NB4 (cell line): ENCODE measurements around the gene ITPR2.
"Not testable (repeated sequence)": the region's sequence is repeated elsewhere in the genome, so short reads cannot be mapped to it uniquely, and the experiment has no call there.

ENCODE experiments used
- DNase-seq: peaks from one replicate; pipeline ENCODE4 v3.0.0; 2010; ENCODE audit warnings: low read depth
- H3K4me3 ChIP-seq: one replicate; pipeline ENCODE4 v1.5.1; 2011; ENCODE audit warnings: mild to moderate bottlenecking, low read depth, low read length, moderate library complexity
- MYC ChIP-seq: IDR thresholded peaks from 2 replicates; pipeline ENCODE4 v1.6.1; 2011; ENCODE audit warnings: low read depth, low read length
- POLR2A ChIP-seq: IDR thresholded peaks from 2 replicates; pipeline ENCODE4 v1.6.1; 2011; ENCODE audit warnings: mild to moderate bottlenecking; ENCODE audit not compliant: insufficient read length; ENCODE audit errors: extremely low read depth
- TF ChIP-seq, protein P1 (sequence below): IDR thresholded peaks from one replicate; pipeline ENCODE4 v1.5.1; 2012; ENCODE audit warnings: low read depth, low read length
- TF ChIP-seq, protein P2 (sequence below): IDR thresholded peaks from 2 replicates; pipeline ENCODE4 v1.6.1; 2011; ENCODE audit warnings: low read depth, low read length

Gene ITPR2

DNA sequence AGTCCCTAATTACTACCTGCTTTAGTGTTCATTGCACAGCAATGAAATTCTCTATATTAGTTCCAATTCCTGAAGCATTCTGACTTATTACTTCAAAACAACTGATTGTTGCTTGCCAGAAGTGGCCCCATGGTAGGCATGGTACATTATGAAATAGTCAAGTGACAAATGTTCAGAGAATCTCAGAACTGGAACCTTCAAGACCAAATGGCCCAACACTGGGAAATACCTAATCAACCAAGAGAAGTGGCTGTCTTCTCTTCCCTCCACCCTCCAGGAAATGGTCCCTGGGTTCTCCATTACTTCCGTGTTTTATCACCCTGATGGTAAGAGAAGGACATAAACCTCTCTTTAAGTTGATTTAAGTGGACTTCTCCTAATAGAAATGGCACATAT, 49.9 kb downstream of the ITPR2 start:
- DNase-seq = no peak
- no peak overlapping the region for H3K4me3 ChIP-seq
- TF ChIP-seq, protein P1, sequence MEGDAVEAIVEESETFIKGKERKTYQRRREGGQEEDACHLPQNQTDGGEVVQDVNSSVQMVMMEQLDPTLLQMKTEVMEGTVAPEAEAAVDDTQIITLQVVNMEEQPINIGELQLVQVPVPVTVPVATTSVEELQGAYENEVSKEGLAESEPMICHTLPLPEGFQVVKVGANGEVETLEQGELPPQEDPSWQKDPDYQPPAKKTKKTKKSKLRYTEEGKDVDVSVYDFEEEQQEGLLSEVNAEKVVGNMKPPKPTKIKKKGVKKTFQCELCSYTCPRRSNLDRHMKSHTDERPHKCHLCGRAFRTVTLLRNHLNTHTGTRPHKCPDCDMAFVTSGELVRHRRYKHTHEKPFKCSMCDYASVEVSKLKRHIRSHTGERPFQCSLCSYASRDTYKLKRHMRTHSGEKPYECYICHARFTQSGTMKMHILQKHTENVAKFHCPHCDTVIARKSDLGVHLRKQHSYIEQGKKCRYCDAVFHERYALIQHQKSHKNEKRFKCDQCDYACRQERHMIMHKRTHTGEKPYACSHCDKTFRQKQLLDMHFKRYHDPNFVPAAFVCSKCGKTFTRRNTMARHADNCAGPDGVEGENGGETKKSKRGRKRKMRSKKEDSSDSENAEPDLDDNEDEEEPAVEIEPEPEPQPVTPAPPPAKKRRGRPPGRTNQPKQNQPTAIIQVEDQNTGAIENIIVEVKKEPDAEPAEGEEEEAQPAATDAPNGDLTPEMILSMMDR = no peak
- TF ChIP-seq, protein P2, sequence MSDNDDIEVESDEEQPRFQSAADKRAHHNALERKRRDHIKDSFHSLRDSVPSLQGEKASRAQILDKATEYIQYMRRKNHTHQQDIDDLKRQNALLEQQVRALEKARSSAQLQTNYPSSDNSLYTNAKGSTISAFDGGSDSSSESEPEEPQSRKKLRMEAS = no peak
- TF ChIP-seq POLR2A (no peak), MYC (no peak)

- H3K4me3 ChIP-seq = no peak overlapping the region
- TF ChIP-seq POLR2A (no peak), MYC (no peak)
- TF ChIP-seq, protein P1 = no peak
- TF ChIP-seq, protein P2 = no peak
- DNase-seq = no peak
Observed at GRCh38 chr12:26782372-26783130, 50.4 kb downstream of the ITPR2 start.

DNA sequence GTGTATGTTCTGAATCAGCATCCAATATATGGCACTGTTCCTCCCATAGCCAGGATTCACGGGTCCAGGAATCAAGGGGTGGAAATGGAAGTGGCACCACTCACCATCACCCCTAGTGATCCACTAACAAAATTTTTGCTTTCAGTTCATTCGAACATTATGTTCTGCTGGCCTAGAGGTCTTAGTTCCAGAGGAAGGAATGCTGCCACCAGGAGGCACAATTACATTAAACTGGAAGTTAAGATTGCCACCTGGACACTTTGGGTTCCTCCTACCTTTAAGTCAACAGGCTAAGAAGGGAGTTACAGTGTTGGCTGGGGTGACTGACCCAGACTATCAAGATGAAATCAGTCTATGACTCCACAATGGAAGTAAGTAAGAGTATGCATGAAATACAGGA, 52.3 kb downstream of the ITPR2 start:
- H3K4me3 ChIP-seq, DNase-seq: not testable (repeated sequence)

DNA sequence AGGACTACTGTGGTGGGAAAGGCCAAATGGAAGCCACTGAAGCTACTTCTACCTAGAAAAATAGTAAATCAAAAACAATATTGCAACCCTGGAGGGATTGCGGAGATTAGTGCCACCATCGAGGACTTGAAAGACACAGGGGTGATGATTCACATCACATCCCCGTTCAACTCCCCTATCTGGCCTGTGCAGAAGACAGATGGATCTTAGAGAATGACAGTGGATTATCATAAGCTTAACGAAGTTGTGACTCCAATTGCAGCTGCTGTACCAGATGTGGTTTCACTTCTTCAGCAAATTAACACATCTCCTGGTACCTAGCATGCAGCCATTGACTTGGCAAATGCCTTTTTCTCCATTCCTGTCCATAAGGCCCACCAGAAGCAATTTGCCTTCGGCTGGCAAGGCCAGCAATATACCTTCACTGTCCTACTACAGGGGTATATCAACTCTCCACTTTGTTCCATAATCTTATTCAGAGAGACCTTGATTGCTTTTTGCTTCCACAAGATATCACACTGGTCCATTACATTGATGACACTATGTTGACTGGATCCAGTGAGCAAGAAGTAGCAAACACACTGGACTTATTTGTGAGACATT, 54.7 kb downstream of the ITPR2 start:
- not testable (repeated sequence) for DNase-seq, H3K4me3 ChIP-seq

DNA sequence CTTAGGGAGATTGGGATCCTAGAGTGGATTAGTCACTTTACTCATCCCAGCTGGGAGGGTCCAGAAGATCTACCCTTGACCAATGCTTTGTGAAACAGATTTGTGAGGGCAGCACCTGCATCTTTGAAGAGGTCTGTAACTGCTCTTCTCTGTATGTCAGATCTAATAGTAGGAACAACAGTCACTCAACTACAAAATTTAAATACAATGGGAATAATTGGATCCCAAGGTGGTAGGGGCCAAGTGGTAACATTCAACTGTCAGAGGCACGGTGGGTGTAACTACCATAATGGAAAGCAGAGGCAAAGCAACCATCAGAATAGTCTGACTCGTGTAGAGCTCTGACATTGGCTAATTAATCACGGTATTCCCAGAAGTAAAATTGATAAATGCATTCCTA, 55.8 kb downstream of the ITPR2 start:
- TF ChIP-seq, protein P2 = no peak
- TF ChIP-seq, protein P1 = no peak
- TF ChIP-seq POLR2A (no peak), MYC (no peak)
- DNase-seq = no peak
- no peak overlapping the region for H3K4me3 ChIP-seq

DNA sequence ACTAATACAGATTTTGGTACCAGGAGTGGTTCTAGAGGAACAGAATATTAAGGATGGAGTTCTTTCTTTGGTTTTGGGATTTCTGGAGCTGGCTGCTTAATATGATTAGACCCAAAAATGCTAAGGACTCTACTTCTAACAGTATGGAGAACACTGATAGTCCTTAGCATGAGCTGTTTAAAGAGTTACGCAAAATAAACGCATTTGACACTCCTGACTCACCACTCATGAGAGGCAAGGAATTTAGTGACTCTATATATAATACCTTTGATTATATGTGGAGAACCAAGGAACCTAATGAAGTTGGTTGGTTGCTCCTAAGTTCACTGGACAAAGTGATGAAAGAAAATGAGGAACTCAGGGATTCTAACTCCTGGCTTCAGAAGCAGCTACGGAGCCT, 57.0 kb downstream of the ITPR2 start:
- H3K4me3 ChIP-seq, DNase-seq: not testable (repeated sequence)

GRCh38 chr12:26773313-26774104, 59.5 kb downstream of the ITPR2 start:
- DNase-seq = peak; percentile 53
- TF ChIP-seq, protein P2 = no peak; the same call in 1 of the 2 replicates
- TF ChIP-seq, protein P1 = no peak
- TF ChIP-seq POLR2A (no peak), MYC (no peak)
- H3K4me3 ChIP-seq = no peak overlapping the region
